Fibroblast of mammary gland (primary cell): ENCODE data around the gene SORBS1.

Experiments
- DNase-seq: peaks from one replicate; pipeline ENCODE4 v3.0.0-alpha.2; 2010; ENCODE audit warnings: low read depth
- H3K4me3 ChIP-seq: 2 replicates; pipeline ENCODE4 v1.5.1; 2011; ENCODE audit warnings: low read depth, mild to moderate bottlenecking, low read length, moderate library complexity; ENCODE audit not compliant: control insufficient read depth
- TF ChIP-seq, protein P1 (sequence below): conservative IDR thresholded peaks from 2 replicates; pipeline ENCODE4 v1.5.1; 2011; ENCODE audit warnings: low read depth, low read length, inconsistent platforms; ENCODE audit not compliant: control insufficient read depth, insufficient read depth

Gene SORBS1

DNA sequence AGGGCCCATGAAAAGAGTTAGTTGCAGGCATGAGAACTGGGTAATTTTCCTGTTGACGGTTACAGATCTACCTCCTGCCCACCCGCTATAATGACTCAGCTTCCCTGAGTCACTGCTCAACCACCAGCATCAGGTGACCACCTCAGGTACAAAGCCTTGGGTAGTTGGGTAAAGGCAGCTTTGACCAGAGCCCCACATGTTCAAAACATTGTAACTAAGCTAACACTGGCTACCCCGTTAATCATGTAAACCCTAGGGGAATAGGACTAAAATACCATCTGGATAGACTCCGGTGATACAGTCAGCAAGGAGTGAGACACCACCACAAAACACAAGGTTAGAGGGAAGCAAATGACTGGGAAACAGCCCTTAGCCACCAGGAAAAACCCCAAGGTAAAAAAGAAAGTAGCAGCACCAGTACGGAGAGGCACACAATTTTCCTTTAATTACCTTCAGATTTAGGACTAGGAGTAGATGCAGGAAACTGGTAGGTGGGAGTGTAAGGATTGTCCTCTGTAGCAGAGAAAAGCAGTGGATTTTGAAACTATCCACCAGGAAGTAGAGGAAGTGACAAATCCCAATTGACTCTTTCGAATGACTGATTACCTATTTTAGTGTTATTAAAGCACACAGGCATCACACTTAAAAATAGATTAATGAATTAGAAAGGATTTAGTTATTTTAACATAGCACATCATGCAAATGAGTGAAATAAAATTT is 166.8 kb downstream of the SORBS1 start:
- H3K4me3 ChIP-seq, result no peak overlapping the region
- peak; percentile 9 for DNase-seq
- TF ChIP-seq, protein P1, sequence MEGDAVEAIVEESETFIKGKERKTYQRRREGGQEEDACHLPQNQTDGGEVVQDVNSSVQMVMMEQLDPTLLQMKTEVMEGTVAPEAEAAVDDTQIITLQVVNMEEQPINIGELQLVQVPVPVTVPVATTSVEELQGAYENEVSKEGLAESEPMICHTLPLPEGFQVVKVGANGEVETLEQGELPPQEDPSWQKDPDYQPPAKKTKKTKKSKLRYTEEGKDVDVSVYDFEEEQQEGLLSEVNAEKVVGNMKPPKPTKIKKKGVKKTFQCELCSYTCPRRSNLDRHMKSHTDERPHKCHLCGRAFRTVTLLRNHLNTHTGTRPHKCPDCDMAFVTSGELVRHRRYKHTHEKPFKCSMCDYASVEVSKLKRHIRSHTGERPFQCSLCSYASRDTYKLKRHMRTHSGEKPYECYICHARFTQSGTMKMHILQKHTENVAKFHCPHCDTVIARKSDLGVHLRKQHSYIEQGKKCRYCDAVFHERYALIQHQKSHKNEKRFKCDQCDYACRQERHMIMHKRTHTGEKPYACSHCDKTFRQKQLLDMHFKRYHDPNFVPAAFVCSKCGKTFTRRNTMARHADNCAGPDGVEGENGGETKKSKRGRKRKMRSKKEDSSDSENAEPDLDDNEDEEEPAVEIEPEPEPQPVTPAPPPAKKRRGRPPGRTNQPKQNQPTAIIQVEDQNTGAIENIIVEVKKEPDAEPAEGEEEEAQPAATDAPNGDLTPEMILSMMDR, result no peak

DNA sequence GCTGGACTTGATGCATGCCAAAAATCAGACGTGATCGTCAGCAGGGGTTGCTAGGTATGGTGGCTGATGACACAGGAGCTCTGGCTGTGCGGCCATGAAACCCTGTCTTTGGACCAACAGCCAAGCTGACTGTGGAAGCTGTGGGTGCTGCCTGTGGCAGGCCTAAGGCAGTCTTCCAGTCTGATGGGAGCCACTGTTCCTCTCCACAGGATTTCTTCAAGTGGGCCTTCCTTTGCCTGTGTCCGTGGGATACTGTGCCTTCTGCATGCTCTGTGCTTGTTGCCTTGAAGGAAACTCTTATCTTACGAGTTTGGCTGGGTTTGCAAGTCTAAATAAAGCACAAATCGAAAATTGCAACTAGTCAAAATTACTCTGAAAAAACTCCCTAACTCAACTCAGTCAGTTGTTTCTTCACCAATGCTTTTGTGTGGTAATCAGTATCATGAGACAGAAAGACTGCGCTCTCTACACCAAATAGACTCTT is 168.4 kb downstream of the SORBS1 start:
- DNase-seq, result no peak
- TF ChIP-seq, protein P1, result no peak
- no peak overlapping the region for H3K4me3 ChIP-seq

DNA sequence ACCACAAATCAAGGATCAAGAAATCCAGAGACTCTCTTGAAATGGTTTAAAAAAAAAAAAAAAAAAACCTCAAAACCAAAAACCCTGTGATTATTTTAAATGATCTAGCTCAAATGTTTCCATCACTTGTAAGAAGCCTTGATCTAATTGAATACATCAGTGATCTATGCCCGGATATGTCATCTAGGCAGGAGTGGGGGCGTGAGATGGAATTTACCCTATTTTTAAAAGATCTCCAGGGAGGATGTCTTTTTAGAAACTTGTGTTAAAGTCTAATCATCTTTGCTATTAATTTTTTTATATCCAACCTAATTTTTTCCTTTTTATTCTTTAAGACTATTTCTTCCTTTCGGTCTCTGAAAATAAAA is 169.0 kb downstream of the SORBS1 start:
- no peak for DNase-seq
- no peak overlapping the region for H3K4me3 ChIP-seq
- TF ChIP-seq, protein P1, result no peak

DNA sequence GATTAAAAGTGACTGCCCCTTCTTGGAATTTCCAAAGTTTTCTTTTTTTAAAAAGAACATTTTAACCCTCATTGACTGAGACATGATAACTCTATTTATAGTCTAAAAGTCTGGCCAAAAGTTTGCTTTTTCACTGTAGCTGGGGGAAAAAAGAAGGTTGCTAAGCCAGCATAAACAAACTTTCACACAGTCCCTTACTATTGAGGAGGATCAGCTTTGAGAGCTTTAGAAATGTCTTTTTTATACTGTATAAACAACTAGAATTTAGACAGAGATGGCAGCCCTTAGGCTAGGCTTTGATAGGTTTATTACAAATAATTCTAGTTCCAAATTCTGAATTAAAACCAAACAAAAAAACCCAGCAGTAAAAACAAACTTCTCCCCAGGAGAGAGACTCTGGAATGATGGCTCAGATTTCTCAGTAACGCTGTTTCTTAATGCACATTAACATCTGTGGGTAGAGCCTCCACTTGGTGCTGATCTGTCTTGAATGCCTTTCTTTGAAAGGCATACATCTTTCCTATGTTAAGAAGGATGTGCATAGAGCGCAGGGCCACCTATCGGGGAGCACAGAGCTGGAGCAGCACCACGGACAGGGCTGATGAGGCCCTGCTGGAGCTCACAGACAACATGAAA is 169.5 kb downstream of the SORBS1 start:
- DNase-seq, result peak; percentile 39
- TF ChIP-seq, protein P1, result peak; percentile 15
- H3K4me3 ChIP-seq, result no peak overlapping the region

DNA sequence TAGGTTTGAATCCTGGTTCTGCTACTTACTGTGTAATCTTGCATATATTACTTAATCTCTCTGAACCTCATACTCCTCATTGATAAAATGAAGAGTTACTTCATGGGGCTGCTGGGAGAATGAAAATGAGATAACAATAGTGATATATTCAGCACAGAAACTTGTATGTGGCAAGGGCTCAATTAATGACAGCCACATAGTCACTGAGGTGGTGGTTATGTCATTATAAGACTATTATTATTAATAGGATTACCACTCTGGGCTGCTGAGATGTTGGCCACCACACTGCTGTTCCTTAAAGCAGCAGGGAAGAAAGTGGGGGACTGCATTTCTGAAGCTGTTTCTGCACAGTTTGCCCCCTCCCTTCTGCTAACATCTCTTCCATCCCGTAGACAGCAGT is 170.0 kb downstream of the SORBS1 start:
- H3K4me3 ChIP-seq, result no peak overlapping the region
- TF ChIP-seq, protein P1, result no peak
- DNase-seq, result no peak

DNA sequence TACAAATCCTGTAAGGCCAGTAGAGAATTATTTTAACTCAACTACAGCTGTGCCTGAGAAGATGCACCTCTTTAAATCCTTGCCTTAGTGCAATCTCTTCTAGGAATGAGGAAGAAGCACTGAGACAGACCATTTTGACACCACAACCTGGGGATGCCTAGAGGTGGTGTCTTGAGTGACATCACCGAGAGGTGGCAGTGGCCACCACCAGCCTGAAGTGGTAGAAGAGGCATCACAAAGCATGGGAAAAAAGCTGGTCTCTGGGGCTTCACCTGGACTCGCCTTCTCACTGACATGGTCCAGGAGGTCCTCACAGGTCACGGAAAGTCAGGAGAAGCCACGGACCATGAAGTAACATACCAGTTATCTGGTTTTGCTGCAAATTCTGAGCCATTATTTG is 171.2 kb downstream of the SORBS1 start:
- DNase-seq, result no peak
- TF ChIP-seq, protein P1, result no peak
- no peak overlapping the region for H3K4me3 ChIP-seq
